Spinal cord (tissue), 10 donors: ENCODE measurements around the gene UPB1. TPM values are rescaled to one million over a fixed set of nuclear protein-coding genes. Genes with fewer than 3 reads are reported as not detected.

Source experiments
- DNase-seq, 6 donors: peaks; one replicate each; pipeline versions ENCODE4 v3.0.0 to v3.0.0-alpha.2; 2013 to 2015; ENCODE audit warnings: low spot score in 6 of 6, low read depth in 4 of 6
- H3K27ac ChIP-seq: one replicate; pipeline ENCODE4 v1.5.1; 2013; ENCODE audit warnings: low read depth, low read length, control low read depth
- H3K27me3 ChIP-seq: one replicate; pipeline ENCODE4 v1.6.1; 2013; ENCODE audit warnings: low read length; ENCODE audit not compliant: control insufficient read depth, insufficient read depth
- H3K36me3 ChIP-seq: one replicate; pipeline ENCODE4 v1.6.1; 2013; ENCODE audit warnings: low read length; ENCODE audit not compliant: control insufficient read depth, insufficient read depth
- H3K4me1 ChIP-seq: one replicate; pipeline ENCODE4 v1.6.1; 2013; ENCODE audit warnings: low read length; ENCODE audit not compliant: control insufficient read depth, insufficient read depth
- H3K4me3 ChIP-seq: one replicate; pipeline ENCODE4 v1.5.1; 2013; ENCODE audit warnings: low read depth, low read length, control low read depth
- H3K9me3 ChIP-seq: one replicate; pipeline ENCODE4 v1.6.1; 2013; ENCODE audit warnings: low read length; ENCODE audit not compliant: control insufficient read depth, insufficient read depth
- WGBS: methylation state at CpG from one replicate; pipeline ENCODE4 v1.1.5; 2013; ENCODE audit warnings: missing lambda C conversion rate; ENCODE audit not compliant: insufficient coverage; 5-methylcytosine and 5-hydroxymethylcytosine counted together
- polyA plus RNA-seq, 2 donors: library from polyadenylated mRNA; unstranded; fragments of 120-200 nt; gene quantifications; one replicate each; pipeline ENCODE4 v1.2.1, GENCODE V29; 2013; ENCODE audit not compliant: insufficient read length in 2 of 2
- total RNA-seq, 2 donors: library from RNA; depleted of rRNA in 1 of 2; stranded (reverse); fragments of 120-200 nt in 1 of 2; fragments of >200 nt in 1 of 2; gene quantifications; one replicate each; pipeline versions ENCODE4 v1.2.3 to v1.2.4, GENCODE V29; 2013 to 2014
- donor health status: healthy.

The UPB1 gene
- total and polyA plus RNA-seq, 4 donors, result 0.57 to 2.2 (median 1.1) TPM

DNA sequence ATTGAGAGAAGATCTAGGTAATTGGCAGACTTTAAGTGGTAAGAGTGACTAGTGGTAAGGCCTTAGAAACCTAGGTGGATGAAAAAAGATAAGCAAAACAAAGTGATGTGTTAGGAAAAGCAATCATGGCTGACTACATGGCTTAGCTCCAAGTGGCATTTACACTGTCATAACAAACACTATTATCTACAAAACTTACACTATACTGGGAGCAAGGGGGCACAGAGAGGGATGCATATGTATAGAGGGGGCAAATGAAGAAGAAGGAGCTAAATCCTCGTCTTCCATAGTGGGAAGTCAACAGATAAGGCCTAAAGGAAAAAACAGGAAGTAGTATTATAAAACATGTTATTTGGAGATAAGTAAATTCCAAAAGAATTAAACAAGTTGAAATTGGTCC lies 35.2 kb upstream of the UPB1 start:
- Histone ChIP-seq H3K27ac (no peak overlapping the region), H3K4me3 (no peak overlapping the region), H3K4me1 (peaks cover 12% of the 10 kb centered on the region), H3K27me3 (no peaks in the 10 kb centered on the region), H3K36me3 (no peaks in the 10 kb centered on the region), H3K9me3 (no peaks in the 10 kb centered on the region)
- no peak for DNase-seq
- 80% methylated on average over 1 of the region's 1 CpG for WGBS

DNA sequence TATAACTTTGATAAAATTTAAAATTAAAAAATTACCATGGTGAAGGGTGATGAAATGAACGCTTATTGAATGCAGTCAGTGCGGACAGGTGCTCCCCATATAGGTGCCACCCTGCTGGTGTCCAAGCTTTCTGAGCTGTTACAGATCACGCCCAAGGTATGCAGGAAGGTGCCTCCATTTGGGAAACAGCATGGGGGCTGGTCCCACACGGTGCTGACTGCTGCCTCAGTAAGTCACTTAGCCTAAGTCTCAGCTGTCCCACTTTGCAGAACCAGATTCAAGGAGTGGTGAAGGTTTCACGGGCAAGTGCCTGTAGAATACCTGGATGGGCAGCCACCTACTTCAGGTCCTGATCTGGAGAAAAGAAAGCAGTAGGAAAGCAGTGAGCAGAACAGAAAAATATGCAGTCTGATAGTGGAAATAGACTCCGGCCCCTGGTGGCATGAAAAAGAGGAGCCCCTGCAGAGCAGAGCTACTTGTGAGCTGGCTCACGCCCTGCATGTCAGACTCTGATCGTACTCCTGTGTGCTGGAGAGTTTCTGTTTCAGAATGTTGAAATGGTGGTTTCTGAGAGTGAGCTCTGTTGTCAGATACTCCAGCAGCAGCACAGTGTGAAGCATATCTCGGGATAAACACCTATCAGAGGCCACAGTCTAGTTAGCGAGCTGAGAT lies 34.6 kb upstream of the UPB1 start:
- Histone ChIP-seq H3K27ac (peak overlapping the region; percentile 33), H3K36me3 (no peaks in the 10 kb centered on the region), H3K27me3 (no peaks in the 10 kb centered on the region), H3K9me3 (no peaks in the 10 kb centered on the region), H3K4me1 (peaks cover 8% of the 10 kb centered on the region), H3K4me3 (no peak overlapping the region)
- WGBS, result 65% methylated on average over 10 of the region's 10 CpGs
- no peak for DNase-seq

GRCh38 chr22:24463071-24463760 lies 31.9 kb upstream of the UPB1 start:
- Histone ChIP-seq H3K36me3 (no peaks in the 10 kb centered on the region), H3K9me3 (no peaks in the 10 kb centered on the region), H3K27me3 (no peaks in the 10 kb centered on the region), H3K4me1 (peaks cover 8% of the 10 kb centered on the region), H3K27ac (no peak overlapping the region), H3K4me3 (no peak overlapping the region)
- 100% methylated on average over 3 of the region's 6 CpGs for WGBS
- DNase-seq, result no peak

- no peak for DNase-seq
- WGBS, result no CpG with 5 or more reads among the region's 5 CpGs
Measured at GRCh38 chr22:24465566-24465965, 29.6 kb upstream of the UPB1 start.

GRCh38 chr22:24465975-24466374 lies 29.2 kb upstream of the UPB1 start:
- Histone ChIP-seq H3K4me3 (no peak overlapping the region), H3K36me3 (no peaks in the 10 kb centered on the region), H3K27me3 (no peaks in the 10 kb centered on the region), H3K9me3 (no peaks in the 10 kb centered on the region), H3K4me1 (peaks cover 3% of the 10 kb centered on the region), H3K27ac (peak overlapping the region; percentile 84)
- no peak for DNase-seq
- WGBS, result no CpG with 5 or more reads among the region's 3 CpGs

More at GRCh38 chr22:24465566-24465965, 29.6 kb upstream of the UPB1 start:
- H3K27ac ChIP-seq, result peak overlapping the region; percentile 84
- H3K9me3 ChIP-seq, result no peaks in the 10 kb centered on the region
- no peaks in the 10 kb centered on the region for H3K36me3 ChIP-seq
- peaks cover 5% of the 10 kb centered on the region for H3K4me1 ChIP-seq
- no peaks in the 10 kb centered on the region for H3K27me3 ChIP-seq
- H3K4me3 ChIP-seq, result no peak overlapping the region

GRCh38 chr22:24466716-24467328 lies 28.3 kb upstream of the UPB1 start:
- 14% methylated on average over 1 of the region's 1 CpG for WGBS
- no peaks in the 10 kb centered on the region for H3K9me3 ChIP-seq
- DNase-seq, result peak in 5 of 6 donors; percentile 10 to 78 (median 35)
- H3K4me1 ChIP-seq, result peaks cover 3% of the 10 kb centered on the region
- H3K4me3 ChIP-seq, result no peak overlapping the region
- peak overlapping the region; percentile 84 for H3K27ac ChIP-seq
- H3K27me3 ChIP-seq, result no peaks in the 10 kb centered on the region
- no peaks in the 10 kb centered on the region for H3K36me3 ChIP-seq

DNA sequence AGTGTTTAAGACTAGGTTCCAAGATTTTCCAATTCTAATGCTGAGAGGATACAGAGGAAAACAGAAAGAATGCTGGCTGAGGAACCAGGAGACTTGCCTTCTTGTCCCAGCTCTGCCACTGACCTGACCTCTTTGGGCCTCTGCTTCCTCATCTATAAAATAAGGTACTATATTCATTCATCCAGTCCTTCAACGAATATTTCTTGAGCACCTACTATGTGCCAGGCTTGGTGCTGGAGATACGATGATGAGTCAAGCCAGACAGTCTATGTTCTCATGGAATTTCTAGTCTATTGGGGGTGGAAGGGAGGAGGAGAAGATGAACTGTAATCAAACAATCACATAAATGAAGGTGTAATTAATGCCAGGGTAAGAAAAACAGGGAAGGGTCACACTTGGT lies 27.8 kb upstream of the UPB1 start:
- Histone ChIP-seq H3K4me1 (peaks cover 3% of the 10 kb centered on the region), H3K9me3 (no peaks in the 10 kb centered on the region), H3K4me3 (no peak overlapping the region), H3K27me3 (no peaks in the 10 kb centered on the region), H3K36me3 (no peaks in the 10 kb centered on the region), H3K27ac (peak overlapping the region; percentile 84)
- WGBS, result no CpG with 5 or more reads among the region's 2 CpGs
- no peak for DNase-seq

DNA sequence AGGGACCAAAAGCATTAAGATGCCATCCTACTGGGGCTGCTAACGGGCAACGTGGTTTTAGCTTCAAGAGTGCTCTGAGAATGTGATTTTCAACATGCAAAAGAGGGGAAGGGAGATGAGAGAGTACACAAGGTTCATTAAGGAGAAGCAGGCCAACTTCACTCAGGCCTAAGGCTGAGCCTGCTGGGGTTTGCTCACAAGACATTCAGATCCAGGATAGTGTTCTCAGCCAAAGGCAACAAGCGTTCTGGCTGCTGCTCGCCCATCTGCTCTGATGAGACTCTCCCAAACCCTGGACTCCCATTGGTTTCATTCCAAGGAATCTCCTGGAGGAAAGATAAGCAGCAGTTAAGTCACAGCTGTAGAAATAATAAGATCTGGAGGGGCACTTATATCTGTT lies 23.6 kb upstream of the UPB1 start:
- H3K4me1 ChIP-seq, result peaks cover 3% of the 10 kb centered on the region
- DNase-seq, result peak in 3 of 6 donors; percentile 17 to 88 (median 28)
- 75% methylated on average over 3 of the region's 4 CpGs for WGBS
- no peaks in the 10 kb centered on the region for H3K9me3 ChIP-seq
- peak overlapping the region; percentile 73 for H3K27ac ChIP-seq
- no peaks in the 10 kb centered on the region for H3K27me3 ChIP-seq
- H3K36me3 ChIP-seq, result no peaks in the 10 kb centered on the region
- no peak overlapping the region for H3K4me3 ChIP-seq

DNA sequence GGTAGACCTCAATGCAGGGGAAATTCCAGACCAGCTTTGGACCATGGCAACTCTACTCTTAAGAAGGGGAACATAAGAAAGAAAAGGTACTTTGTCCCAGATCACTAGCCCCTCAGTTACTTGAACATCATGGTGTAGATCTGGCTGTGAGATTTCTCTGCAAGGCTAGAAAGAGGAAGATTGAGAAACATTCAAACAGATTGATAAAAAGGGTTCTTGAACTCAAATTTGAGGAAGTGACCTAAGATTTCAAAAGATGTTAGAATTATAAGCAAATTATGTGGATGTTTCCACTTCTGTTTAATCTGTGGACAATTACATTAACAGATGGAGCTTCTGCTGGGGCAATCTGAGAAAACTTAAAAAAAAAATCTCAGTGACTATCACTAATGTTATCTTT lies 21.8 kb upstream of the UPB1 start:
- DNase-seq, result no peak
- H3K4me3 ChIP-seq, result no peak overlapping the region
- no peak overlapping the region for H3K27ac ChIP-seq
- no peaks in the 10 kb centered on the region for H3K36me3 ChIP-seq
- no peaks in the 10 kb centered on the region for H3K9me3 ChIP-seq
- no peaks in the 10 kb centered on the region for H3K27me3 ChIP-seq
- H3K4me1 ChIP-seq, result no peaks in the 10 kb centered on the region
